Cardiac fibroblast (primary cell): ENCODE data around the gene TMEM129.

Experiments
- DNase-seq, 2 donors: peaks; one replicate each; pipeline versions ENCODE4 v3.0.0 to v3.0.0-alpha.2; 2010; ENCODE audit warnings: low read depth in 2 of 2
- H3K4me3 ChIP-seq, 2 donors: replicated peaks in 1 of 2; 1 replicate in 1 of 2; 2 replicates in 1 of 2; pipeline ENCODE4 v1.5.1; 2011; ENCODE audit warnings: low read depth in 2 of 2, low read length in 2 of 2, mild to moderate bottlenecking in 2 of 2, moderate library complexity in 1 of 2
- TF ChIP-seq, protein P1 (sequence below): IDR thresholded peaks from one replicate; pipeline ENCODE4 v1.5.1; 2011; ENCODE audit warnings: low read depth, mild to moderate bottlenecking, low read length, inconsistent platforms

TMEM129 gene

DNA sequence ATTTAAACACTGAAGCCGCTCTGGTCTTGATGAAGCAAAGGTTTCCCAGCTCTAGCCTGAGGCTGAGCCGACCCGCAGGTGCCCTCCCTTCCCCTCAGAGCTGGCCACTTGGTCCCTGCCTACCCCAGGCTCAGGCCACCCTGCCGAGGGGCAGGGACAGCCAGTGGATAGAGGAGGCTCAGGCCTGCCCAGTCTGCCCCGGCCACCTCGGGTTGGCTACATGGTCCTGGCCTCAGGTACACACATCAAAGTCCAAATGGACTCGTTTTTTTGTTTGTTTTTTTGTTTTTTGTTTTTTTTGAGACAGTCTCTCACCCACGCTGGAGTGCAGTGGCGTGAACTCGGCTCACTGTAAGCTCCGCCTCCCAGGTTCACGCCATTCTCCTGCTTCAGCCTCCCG, 24.0 kb upstream of the TMEM129 start:
- TF ChIP-seq, protein P1, sequence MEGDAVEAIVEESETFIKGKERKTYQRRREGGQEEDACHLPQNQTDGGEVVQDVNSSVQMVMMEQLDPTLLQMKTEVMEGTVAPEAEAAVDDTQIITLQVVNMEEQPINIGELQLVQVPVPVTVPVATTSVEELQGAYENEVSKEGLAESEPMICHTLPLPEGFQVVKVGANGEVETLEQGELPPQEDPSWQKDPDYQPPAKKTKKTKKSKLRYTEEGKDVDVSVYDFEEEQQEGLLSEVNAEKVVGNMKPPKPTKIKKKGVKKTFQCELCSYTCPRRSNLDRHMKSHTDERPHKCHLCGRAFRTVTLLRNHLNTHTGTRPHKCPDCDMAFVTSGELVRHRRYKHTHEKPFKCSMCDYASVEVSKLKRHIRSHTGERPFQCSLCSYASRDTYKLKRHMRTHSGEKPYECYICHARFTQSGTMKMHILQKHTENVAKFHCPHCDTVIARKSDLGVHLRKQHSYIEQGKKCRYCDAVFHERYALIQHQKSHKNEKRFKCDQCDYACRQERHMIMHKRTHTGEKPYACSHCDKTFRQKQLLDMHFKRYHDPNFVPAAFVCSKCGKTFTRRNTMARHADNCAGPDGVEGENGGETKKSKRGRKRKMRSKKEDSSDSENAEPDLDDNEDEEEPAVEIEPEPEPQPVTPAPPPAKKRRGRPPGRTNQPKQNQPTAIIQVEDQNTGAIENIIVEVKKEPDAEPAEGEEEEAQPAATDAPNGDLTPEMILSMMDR, result no peak
- no peak for DNase-seq
- H3K4me3 ChIP-seq, result no peak overlapping the region

DNA sequence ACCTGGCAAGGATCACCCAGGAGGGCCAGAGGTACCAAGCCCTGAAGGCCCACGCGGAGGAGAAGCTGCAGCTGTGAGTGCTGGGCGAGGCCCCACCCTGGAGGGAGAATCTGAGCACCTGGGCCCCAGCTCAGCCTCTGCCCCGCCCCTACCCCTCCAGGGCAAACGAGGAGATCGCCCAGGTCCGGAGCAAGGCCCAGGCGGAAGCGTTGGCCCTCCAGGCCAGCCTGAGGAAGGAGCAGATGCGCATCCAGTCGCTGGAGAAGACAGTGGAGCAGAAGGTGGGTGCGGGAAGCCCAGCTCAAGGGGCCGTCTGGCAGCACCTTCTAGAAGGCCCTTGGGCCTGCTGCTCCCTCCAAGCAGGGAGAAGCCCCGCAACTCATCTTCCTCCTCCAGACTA, 23.4 kb upstream of the TMEM129 start:
- TF ChIP-seq, protein P1, result no peak
- no peak overlapping the region for H3K4me3 ChIP-seq
- DNase-seq, result no peak

DNA sequence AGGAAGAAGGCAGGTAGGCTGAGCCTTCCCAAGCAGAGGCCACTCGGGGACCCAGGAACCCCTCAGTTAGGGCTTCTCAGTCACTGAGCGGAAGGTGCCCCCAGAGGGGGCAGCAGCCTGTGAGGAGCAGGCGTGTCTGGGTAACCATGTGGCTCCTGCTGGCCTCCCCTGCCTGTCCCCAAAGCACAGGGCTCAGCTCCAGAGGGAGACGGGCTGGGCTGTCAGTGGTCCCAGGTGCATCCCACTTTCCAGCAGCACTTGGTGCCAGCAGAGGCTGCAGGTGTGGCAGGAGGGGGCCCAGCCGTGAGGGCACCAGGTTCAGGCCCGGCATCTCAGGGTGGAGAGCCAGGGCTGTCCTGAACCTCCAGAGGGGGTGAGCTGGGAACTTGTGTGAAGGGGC, 22.9 kb upstream of the TMEM129 start:
- no peak for DNase-seq
- H3K4me3 ChIP-seq, result no peak overlapping the region
- TF ChIP-seq, protein P1, result no peak

DNA sequence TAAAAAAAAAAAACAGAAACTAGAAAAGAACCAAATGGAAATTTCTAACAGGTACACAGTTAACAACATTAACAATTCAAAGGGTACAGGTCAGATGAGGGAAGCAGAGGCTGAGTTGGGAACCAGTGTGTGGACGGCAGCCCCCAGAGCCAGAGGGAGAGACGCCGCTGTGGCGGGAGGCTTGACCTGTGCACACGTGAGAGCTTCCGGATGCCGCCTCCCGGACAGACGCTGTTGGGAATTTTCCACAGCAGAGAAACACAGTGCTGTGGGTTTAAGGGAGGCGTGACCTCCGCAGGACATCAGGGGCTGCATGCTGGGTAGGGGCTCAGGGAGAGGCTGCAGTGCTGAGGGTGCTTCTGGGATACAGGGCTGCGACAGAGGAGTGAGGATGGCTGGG, 22.4 kb upstream of the TMEM129 start:
- H3K4me3 ChIP-seq, result no peak overlapping the region
- no peak for DNase-seq
- TF ChIP-seq, protein P1, result no peak

DNA sequence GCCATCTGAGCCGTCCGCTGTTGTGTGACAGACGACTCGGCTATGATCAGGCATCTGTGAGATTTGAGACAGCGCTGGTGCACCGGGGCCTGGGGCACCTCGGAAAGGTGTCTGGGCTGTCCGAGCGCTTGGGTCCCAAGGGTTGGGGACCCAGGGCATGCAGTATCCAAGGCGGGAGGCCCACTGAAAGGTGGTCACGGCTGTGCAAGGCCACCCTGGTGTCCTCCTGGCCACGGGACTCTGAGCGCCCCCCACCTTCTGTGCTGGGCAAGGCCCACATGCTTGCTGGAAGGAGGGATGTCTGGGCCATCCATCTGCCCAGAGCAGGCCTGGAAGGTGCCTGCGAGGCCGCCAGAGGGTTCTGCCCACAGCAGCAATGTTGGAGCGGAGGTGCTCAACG, 20.1 kb upstream of the TMEM129 start:
- TF ChIP-seq, protein P1, result no peak
- DNase-seq, result no peak
- no peak overlapping the region for H3K4me3 ChIP-seq

DNA sequence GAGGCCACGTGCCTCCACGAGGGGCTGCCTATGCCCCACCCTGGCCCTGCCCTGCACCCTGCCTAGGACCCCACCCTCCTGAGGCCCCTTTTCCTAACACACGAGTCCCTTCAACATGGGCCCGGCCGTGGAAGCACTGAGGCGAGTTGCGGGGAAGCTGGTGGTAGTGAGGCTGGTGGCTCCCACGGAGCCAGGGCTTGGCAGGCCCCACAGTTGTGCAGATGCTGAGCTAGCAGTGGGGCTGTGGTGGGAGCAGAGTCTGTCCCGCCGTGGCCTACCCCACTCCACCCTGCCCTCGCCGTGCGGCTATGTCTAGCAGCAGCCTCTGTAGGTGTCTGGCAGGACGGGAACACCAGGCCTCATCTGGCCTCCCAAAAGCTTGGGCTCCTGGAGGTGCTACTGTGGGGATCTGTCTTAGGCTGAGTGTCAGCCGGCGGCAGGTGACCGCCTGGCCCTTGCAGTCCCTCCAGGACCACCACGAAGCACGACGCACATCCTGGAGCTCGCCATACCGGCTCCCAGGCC, 19.0 kb upstream of the TMEM129 start:
- no peak for DNase-seq
- no peak overlapping the region for H3K4me3 ChIP-seq
- TF ChIP-seq, protein P1, result no peak

DNA sequence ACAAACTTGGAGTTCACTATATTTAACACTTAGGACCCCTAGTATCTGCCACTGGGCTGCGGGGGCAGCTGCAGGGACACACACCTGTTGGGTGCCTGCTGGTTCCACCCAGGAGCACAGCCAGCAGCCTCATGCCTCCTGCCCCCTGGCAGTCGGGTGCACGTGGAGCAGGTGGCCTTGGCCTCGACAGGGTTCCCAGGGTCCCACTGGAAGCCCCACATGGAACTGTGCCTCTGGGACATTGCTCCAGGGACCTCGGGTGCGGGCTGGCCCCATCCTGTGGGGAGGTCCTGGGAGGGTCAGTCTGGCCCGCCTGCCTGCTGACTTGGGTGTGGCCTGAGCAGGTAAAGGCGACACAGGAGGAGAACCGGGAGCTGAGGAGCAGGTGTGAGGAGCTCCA, 18.2 kb upstream of the TMEM129 start:
- TF ChIP-seq, protein P1, result no peak
- no peak overlapping the region for H3K4me3 ChIP-seq
- DNase-seq, result no peak
